Measurements from ENCODE around the gene RREB1. TPM values are rescaled to one million over a fixed set of nuclear protein-coding genes. Genes with fewer than 3 reads are reported as not detected.

Gene RREB1
- total RNA-seq, 1 donor from 2014 or later, result 16.8 TPM

- peak; percentile 89 for DNase-seq
- H3K36me3 Mint-ChIP-seq (ENCODE audit: low read depth), result peaks cover 6% of the 10 kb centered on the region
- no peaks in the 10 kb centered on the region for H3K27me3 Mint-ChIP-seq
- H3K27ac Mint-ChIP-seq, result peak overlapping the region; percentile 90
- peak overlapping the region; percentile 76 for H3K4me3 Mint-ChIP-seq
- H3K9me3 Mint-ChIP-seq, result no peaks in the 10 kb centered on the region
- H3K4me1 Mint-ChIP-seq, result peaks cover 54% of the 10 kb centered on the region
- intact Hi-C loops (cut with micrococcal nuclease), result loop anchor here (1.0 to 10.0 kb wide), 4 partner anchors 11 to 343 kb away; no protein-coding TSS in a partner anchor
These were observed 29.7 kb downstream of the RREB1 start for GRCh38 chr6:7137335-7138045.

DNA sequence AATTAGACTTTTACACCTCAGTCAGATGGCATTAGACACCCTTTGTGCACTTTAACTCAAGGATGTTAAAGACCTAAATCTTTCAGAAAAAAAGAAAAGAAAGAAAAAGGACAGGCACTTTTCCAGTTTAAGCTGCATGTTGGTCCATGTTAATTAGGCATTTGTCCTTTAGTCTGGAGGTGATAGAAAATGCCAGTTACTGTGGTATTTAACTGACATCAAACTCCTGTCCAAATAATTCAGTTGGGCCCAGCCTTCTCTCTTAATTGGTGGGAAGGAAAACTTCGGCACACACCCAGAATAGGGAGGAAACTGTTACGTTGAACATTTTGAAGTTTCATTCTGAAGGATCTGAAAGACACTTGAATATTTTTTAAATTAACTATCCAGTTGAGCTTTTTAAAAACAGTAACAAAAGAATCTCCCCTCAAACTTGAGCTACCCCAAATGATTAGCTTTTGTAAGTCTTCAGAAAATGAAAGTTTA lies 30.3 kb downstream of the RREB1 start:
- peaks cover 55% of the 10 kb centered on the region for H3K4me1 Mint-ChIP-seq
- peak overlapping the region; percentile 76 for H3K4me3 Mint-ChIP-seq
- intact Hi-C loops (cut with micrococcal nuclease), result loop anchor here (10.0 kb wide), 1 partner anchor 343 kb away; no protein-coding TSS in a partner anchor
- H3K27ac Mint-ChIP-seq, result peak overlapping the region; percentile 90
- no peaks in the 10 kb centered on the region for H3K9me3 Mint-ChIP-seq
- no peak for DNase-seq
- no peaks in the 10 kb centered on the region for H3K27me3 Mint-ChIP-seq
- H3K36me3 Mint-ChIP-seq (ENCODE audit: low read depth), result peaks cover 3% of the 10 kb centered on the region

DNA sequence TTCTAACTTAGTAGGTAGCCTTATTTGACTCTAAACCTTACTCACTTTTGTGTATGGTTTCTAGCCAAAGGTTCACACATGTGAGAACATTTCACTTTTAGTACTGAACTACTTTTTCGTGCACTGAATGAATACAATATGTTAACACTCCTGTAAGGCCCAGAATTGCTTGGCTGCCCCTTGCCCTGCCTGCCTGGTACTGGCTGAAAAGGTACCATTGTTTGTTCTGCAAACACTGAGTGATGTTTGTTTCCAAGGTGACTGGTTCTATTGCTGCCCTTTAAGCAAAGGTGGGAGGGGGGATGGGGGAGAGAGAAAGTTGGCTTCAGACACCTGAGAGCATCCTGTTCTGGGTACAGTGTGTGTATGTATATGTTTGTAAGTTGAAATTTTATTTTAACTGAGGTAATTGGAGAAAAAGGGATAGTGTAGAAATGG lies 31.2 kb downstream of the RREB1 start:
- Mint-ChIP-seq H3K36me3 (ENCODE audit: low read depth) (peaks cover 3% of the 10 kb centered on the region), H3K27ac (peak overlapping the region; percentile 80), H3K9me3 (no peaks in the 10 kb centered on the region), H3K27me3 (no peaks in the 10 kb centered on the region), H3K4me1 (peaks cover 55% of the 10 kb centered on the region), H3K4me3 (peak overlapping the region; percentile 51)
- DNase-seq, result peak; percentile 81
- intact Hi-C loops (cut with micrococcal nuclease), result loop anchor here (10.0 kb wide), 1 partner anchor 344 kb away; no protein-coding TSS in a partner anchor

GRCh38 chr6:7139835-7140470 lies 32.2 kb downstream of the RREB1 start:
- no peaks in the 10 kb centered on the region for H3K9me3 Mint-ChIP-seq
- H3K4me3 Mint-ChIP-seq, result peak overlapping the region; percentile 85
- peaks cover 3% of the 10 kb centered on the region for H3K36me3 Mint-ChIP-seq (ENCODE audit: low read depth)
- intact Hi-C loops (cut with micrococcal nuclease), result loop anchor here (2.0 to 10.0 kb wide), 4 partner anchors 53 to 775 kb away; partner anchors contain the start of gene TXNDC5
- peaks cover 55% of the 10 kb centered on the region for H3K4me1 Mint-ChIP-seq
- DNase-seq, result no peak
- H3K27ac Mint-ChIP-seq, result peak overlapping the region; percentile 87
- H3K27me3 Mint-ChIP-seq, result no peaks in the 10 kb centered on the region

- peak overlapping the region; percentile 85 for H3K4me3 Mint-ChIP-seq
- no peaks in the 10 kb centered on the region for H3K27me3 Mint-ChIP-seq
- H3K4me1 Mint-ChIP-seq, result peaks cover 54% of the 10 kb centered on the region
- H3K27ac Mint-ChIP-seq, result peak overlapping the region; percentile 87
- peak; percentile 94 for DNase-seq
- peaks cover 3% of the 10 kb centered on the region for H3K36me3 Mint-ChIP-seq (ENCODE audit: low read depth)
- no peaks in the 10 kb centered on the region for H3K9me3 Mint-ChIP-seq
- intact Hi-C loops (cut with micrococcal nuclease), result loop anchor here (2.0 to 10.0 kb wide), 3 partner anchors 54 to 774 kb away; partner anchors contain the start of gene TXNDC5
These were observed 33.0 kb downstream of the RREB1 start for GRCh38 chr6:7140631-7141378.

- intact Hi-C loops (cut with micrococcal nuclease), result loop anchor here (10.0 kb wide), 1 partner anchor 772 kb away; the partner anchor contains the start of gene TXNDC5
- Mint-ChIP-seq H3K27ac (no peak overlapping the region), H3K27me3 (no peaks in the 10 kb centered on the region), H3K36me3 (ENCODE audit: low read depth) (peaks cover 3% of the 10 kb centered on the region), H3K4me1 (peaks cover 61% of the 10 kb centered on the region), H3K9me3 (no peaks in the 10 kb centered on the region), H3K4me3 (no peak overlapping the region)
- no peak for DNase-seq
These were observed 34.6 kb downstream of the RREB1 start for GRCh38 chr6:7142228-7142801.

DNA sequence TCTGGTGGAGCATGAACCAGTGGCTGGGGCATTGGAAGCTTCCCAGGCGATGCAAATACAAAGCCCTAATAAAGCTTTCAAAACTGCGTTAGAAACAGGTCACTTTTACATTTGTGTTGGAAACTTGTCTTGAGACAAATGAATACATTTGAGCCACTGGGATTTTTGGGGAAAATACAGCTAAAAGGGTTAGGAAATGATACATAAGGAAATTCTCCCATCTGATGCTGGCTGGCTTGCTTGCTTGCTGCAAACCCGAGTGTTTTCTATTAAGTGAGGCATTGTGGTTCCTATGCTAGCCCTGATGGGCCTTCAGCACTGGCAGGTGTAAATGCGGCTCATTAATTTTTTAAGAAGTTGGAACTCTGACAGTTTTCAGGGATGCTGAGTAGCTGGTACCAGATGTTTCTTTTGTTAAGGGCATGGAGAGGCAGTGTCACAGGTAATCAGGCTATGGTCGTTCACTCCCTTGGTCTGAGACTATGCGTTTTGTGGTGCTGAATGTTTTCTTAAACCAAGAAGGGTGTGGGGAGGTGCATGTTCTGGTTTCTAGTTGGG lies 35.2 kb downstream of the RREB1 start:
- peaks cover 62% of the 10 kb centered on the region for H3K4me1 Mint-ChIP-seq
- no peaks in the 10 kb centered on the region for H3K9me3 Mint-ChIP-seq
- H3K4me3 Mint-ChIP-seq, result peak overlapping the region; percentile 50
- no peaks in the 10 kb centered on the region for H3K27me3 Mint-ChIP-seq
- DNase-seq, result no peak
- peak overlapping the region; percentile 51 for H3K27ac Mint-ChIP-seq
- peaks cover 3% of the 10 kb centered on the region for H3K36me3 Mint-ChIP-seq (ENCODE audit: low read depth)
- intact Hi-C loops (cut with micrococcal nuclease), result loop anchor here (10.0 kb wide), 1 partner anchor 772 kb away; the partner anchor contains the start of gene TXNDC5

- Mint-ChIP-seq H3K9me3 (no peaks in the 10 kb centered on the region), H3K27me3 (no peaks in the 10 kb centered on the region), H3K36me3 (ENCODE audit: low read depth) (peaks cover 3% of the 10 kb centered on the region), H3K27ac (no peak overlapping the region), H3K4me1 (peaks cover 64% of the 10 kb centered on the region), H3K4me3 (no peak overlapping the region)
- DNase-seq, result peak; percentile 62
- intact Hi-C loops (cut with micrococcal nuclease), result loop anchor here (10.0 kb wide), 1 partner anchor 771 kb away; the partner anchor contains the start of gene TXNDC5
These were observed 35.8 kb downstream of the RREB1 start for GRCh38 chr6:7143476-7143974.

DNA sequence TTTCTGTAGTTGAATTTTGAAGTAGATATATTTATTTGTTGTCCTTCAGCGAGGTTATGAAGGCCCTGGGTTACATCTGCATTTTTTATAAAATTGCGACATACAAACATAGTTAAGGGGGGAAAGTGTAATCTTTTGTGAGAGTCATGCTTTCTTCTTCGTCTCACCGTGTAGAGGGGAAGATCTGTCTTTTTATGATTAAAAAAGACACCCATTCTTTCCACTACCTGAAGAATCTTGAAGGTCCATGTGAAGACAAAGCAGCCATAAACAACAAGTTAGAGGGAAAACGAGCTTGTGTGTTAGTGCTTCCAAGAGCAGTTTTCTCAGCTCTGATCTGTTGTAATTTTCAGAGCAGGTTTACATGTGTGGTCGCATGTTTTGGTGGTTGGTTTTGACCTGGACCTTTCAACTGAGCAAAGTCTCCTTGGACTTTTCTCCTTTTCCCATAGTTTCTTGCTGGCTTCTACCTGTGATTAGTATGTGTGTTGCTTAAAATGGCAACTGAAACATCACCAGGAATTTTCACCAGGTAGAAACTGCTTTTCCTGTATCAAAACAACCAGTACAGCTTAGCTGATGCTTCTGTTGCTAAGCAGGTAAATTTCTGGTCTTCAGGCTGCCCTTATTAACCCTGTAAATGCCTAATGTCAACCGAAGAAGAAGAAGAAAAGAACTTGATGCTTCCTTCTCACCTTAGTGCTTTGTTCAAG lies 37.3 kb downstream of the RREB1 start:
- H3K4me3 Mint-ChIP-seq, result peak overlapping the region; percentile 67
- DNase-seq, result no peak
- intact Hi-C loops (cut with micrococcal nuclease), result loop anchor here (5.0 to 10.0 kb wide), 3 partner anchors 42 to 770 kb away; partner anchors contain the start of genes SSR1 and TXNDC5
- H3K9me3 Mint-ChIP-seq, result no peaks in the 10 kb centered on the region
- no peaks in the 10 kb centered on the region for H3K27me3 Mint-ChIP-seq
- peaks cover 3% of the 10 kb centered on the region for H3K36me3 Mint-ChIP-seq (ENCODE audit: low read depth)
- H3K4me1 Mint-ChIP-seq, result peaks cover 55% of the 10 kb centered on the region
- peak overlapping the region; percentile 30 for H3K27ac Mint-ChIP-seq

GRCh38 chr6:7145585-7145884 lies 37.8 kb downstream of the RREB1 start:
- Mint-ChIP-seq H3K27ac (peak overlapping the region; percentile 85), H3K36me3 (ENCODE audit: low read depth) (peaks cover 1% of the 10 kb centered on the region), H3K9me3 (no peaks in the 10 kb centered on the region), H3K27me3 (no peaks in the 10 kb centered on the region), H3K4me3 (peak overlapping the region; percentile 67), H3K4me1 (peaks cover 54% of the 10 kb centered on the region)
- DNase-seq, result no peak
- intact Hi-C loops (cut with micrococcal nuclease), result loop anchor here (5.0 to 10.0 kb wide), 3 partner anchors 42 to 769 kb away; partner anchors contain the start of genes SSR1 and TXNDC5

DNA sequence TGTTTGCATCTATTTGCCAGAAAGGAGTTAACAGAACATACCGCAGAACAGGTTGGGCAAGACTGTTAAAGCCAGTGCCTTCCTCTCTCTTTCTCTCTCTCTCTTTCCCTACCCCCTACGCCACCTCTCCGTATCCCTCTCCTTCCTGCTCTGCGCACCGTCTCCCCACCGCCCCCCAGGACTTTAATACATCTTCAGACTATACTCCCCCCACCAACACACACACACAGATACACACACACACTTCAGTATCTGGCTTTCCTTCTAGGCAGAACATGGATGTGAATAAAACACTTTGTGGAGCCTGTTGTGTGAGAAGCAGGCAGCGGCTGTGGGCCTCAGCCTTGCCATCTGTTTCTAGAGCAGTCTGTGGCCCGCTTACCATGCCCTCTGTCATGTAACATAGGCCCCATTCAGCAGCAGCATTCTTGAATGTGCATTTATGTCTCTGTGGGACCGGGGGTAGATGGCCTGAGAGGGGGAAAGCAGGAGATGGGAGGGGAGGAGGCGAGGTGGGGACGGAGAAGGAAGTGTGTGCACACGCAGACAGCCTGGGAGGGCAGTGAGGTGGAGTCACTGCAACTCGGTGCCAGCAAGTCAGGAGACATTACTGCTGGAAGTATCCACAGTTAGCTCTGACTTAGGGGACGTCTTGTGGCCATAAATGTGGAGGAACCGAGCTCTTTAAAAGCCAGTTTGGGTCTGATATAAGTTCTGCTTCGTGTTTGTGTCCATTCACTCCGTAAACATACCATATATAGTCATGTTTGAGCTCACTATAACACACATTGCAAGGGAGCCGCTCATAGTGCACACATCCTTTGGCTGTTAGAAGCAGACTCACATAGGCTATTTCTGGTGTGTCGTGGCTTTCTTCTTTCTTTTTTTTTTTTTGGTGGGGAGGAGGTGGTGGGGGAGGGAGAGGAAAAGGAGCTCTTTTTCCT lies 38.4 kb downstream of the RREB1 start:
- DNase-seq, result peak; percentile 77
- H3K4me1 Mint-ChIP-seq, result peaks cover 55% of the 10 kb centered on the region

More for the DNA sequence above, 38.4 kb downstream of the RREB1 start:
- Mint-ChIP-seq H3K27ac (peak overlapping the region; percentile 85), H3K27me3 (no peaks in the 10 kb centered on the region), H3K4me3 (peak overlapping the region; percentile 67), H3K36me3 (ENCODE audit: low read depth) (peaks cover 1% of the 10 kb centered on the region), H3K9me3 (no peaks in the 10 kb centered on the region)
- intact Hi-C loops (cut with micrococcal nuclease), result loop anchor here (5.0 to 10.0 kb wide), 3 partner anchors 41 to 769 kb away; partner anchors contain the start of genes SSR1 and TXNDC5

Measured in activated CD4-positive, alpha-beta T cell treated with anti-CD3 and anti-CD28 coated beads, Interleukin-2, amount 10 ng/mL, durations not matched to agents 24 days and 14 days (primary cell).